Measurements from ENCODE around the gene RBM38. TPM values are rescaled to one million over a fixed set of nuclear protein-coding genes. Genes with fewer than 3 reads are reported as not detected.

Gene RBM38
- total RNA-seq, 1 experiment from 2014 or later: 39.9 TPM

DNA sequence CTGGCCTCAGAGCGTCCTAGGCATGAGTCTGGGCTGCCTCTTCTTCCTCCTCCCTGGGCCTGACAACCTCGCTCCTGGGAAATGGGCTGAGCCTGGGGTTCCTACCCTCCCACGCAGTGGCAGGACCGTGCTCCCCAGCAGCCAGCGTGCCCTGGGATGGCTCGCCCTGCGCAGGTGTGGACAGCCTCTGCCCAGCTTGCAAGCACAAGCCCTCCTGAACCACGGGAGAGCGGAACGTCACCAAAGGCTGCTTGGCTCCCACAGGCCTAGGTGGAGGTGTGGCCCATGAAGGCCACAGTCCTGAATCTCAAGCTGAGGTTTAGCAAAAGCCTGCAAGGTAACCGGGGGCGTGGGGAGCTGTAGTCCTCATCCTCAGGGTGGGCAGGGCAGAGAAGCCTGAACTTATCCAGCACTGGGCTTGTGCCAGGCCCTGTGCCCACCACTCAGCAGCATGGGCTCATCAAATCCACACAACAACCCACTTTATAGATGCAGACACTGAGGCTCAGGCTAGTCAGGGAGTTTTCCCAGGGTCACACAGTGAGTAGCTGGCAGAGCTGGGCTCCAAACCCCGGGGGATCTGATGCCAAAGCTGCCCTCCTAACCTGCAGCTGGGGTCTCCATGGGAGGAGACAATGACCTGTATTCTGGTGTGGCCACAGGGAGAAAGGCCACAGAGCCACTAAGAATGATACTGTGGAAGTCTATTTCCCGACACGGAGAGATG lies 25.3 kb downstream of the RBM38 start:
- ChIA-PET CTCF (no interaction called here), POLR2A (no interaction called here)
- BruUV-seq (replicated peaks): no TSS peak
- DNase-seq (ENCODE audit: low read depth, low spot score) (no peak), ATAC-seq (no peak)
- no peaks in the 10 kb centered on the region for H3K9me3 ChIP-seq (ENCODE audit: control insufficient read depth, insufficient read depth, low read depth, low read length)
- in situ Hi-C loops (cut with HindIII; ENCODE audit: low pct_unique_long_range_greater_than_20kb, low sequenced_read_pairs) (no loop called here), intact Hi-C loops (cut with micrococcal nuclease; ENCODE audit: unreplicated experiment) (no loop called here)
- H3K27me3 ChIP-seq (ENCODE audit: control insufficient read depth, insufficient read depth, low read length): no peaks in the 10 kb centered on the region
- no peak for TF ChIP-seq REST (IDR thresholded peaks at IDR 0.05; ENCODE audit: insufficient read depth in 1 of 2, low read depth in 2 of 2, low read length in 1 of 2)
- TF ChIP-seq POLR2AphosphoS5 (IDR thresholded peaks at IDR 0.05; ENCODE audit: low read depth, low read length): no peak
- no peak for TF ChIP-seq TCF7L2 (IDR thresholded peaks at IDR 0.05; ENCODE audit: low read depth, low read length)
- TF ChIP-seq, protein P1, sequence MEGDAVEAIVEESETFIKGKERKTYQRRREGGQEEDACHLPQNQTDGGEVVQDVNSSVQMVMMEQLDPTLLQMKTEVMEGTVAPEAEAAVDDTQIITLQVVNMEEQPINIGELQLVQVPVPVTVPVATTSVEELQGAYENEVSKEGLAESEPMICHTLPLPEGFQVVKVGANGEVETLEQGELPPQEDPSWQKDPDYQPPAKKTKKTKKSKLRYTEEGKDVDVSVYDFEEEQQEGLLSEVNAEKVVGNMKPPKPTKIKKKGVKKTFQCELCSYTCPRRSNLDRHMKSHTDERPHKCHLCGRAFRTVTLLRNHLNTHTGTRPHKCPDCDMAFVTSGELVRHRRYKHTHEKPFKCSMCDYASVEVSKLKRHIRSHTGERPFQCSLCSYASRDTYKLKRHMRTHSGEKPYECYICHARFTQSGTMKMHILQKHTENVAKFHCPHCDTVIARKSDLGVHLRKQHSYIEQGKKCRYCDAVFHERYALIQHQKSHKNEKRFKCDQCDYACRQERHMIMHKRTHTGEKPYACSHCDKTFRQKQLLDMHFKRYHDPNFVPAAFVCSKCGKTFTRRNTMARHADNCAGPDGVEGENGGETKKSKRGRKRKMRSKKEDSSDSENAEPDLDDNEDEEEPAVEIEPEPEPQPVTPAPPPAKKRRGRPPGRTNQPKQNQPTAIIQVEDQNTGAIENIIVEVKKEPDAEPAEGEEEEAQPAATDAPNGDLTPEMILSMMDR (IDR thresholded peaks at IDR 0.05): no peak
- no peak for TF ChIP-seq SIN3A (IDR thresholded peaks at IDR 0.05; ENCODE audit: borderline replicate concordance, insufficient read depth, low read depth, low read length)
- H3K4me3 ChIP-seq (ENCODE audit: low read depth in 2 of 2, low read length in 2 of 2): no peak overlapping the region
- no peaks in the 10 kb centered on the region for H3K36me3 ChIP-seq (ENCODE audit: control insufficient read depth, insufficient read depth, low read length)
- no peak overlapping the region for H3K27ac ChIP-seq (ENCODE audit: low read length)
- no peaks in the 10 kb centered on the region; the same call in 1 of the 2 replicates for H3K4me1 ChIP-seq (ENCODE audit: control insufficient read depth, insufficient read depth, low read length)

- ATAC-seq (no peak), DNase-seq (ENCODE audit: low read depth, low spot score) (no peak)
- TF ChIP-seq, protein P1 (IDR thresholded peaks at IDR 0.05): no peak
- TF ChIP-seq POLR2AphosphoS5 (IDR thresholded peaks at IDR 0.05; ENCODE audit: low read depth, low read length) (no peak), REST (IDR thresholded peaks at IDR 0.05; ENCODE audit: insufficient read depth in 1 of 2, low read depth in 2 of 2, low read length in 1 of 2) (no peak), TCF7L2 (IDR thresholded peaks at IDR 0.05; ENCODE audit: low read depth, low read length) (no peak), SIN3A (IDR thresholded peaks at IDR 0.05; ENCODE audit: borderline replicate concordance, insufficient read depth, low read depth, low read length) (no peak)
- BruUV-seq (replicated peaks): no TSS peak
- Histone ChIP-seq H3K27me3 (ENCODE audit: control insufficient read depth, insufficient read depth, low read length) (no peaks in the 10 kb centered on the region), H3K36me3 (ENCODE audit: control insufficient read depth, insufficient read depth, low read length) (no peaks in the 10 kb centered on the region), H3K27ac (ENCODE audit: low read length) (no peak overlapping the region), H3K4me3 (ENCODE audit: low read depth in 2 of 2, low read length in 2 of 2) (no peak overlapping the region), H3K9me3 (ENCODE audit: control insufficient read depth, insufficient read depth, low read depth, low read length) (no peaks in the 10 kb centered on the region), H3K4me1 (ENCODE audit: control insufficient read depth, insufficient read depth, low read length) (no peaks in the 10 kb centered on the region; the same call in 1 of the 2 replicates)
- POLR2A ChIA-PET: no interaction called here
- intact Hi-C loops (cut with micrococcal nuclease; ENCODE audit: unreplicated experiment): no loop called here
- in situ Hi-C loops (cut with HindIII; ENCODE audit: low pct_unique_long_range_greater_than_20kb, low sequenced_read_pairs): no loop called here
- CTCF ChIA-PET: no interaction called here
Measured at GRCh38 chr20:57417051-57417689, 26.0 kb downstream of the RBM38 start.

All from Panc1 (cell line).